ENCODE measurements around the gene ST6GALNAC1.

Gene ST6GALNAC1

GRCh38 chr17:76599694-76600460 lies 43.7 kb downstream of the ST6GALNAC1 start:
- Mint-ChIP-seq H3K27ac (no peak overlapping the region), H3K4me3 (no peak overlapping the region), H3K36me3 (no peaks in the 10 kb centered on the region), H3K4me1 (peaks cover 0 to 3% of the 10 kb centered on the region in 2 donors), H3K27me3 (peaks cover 31 to 43% of the 10 kb centered on the region in 2 donors), H3K9me3 (no peaks in the 10 kb centered on the region)
- no peak for ATAC-seq (replicated peaks)
- no peak for DNase-seq

GRCh38 chr17:76598004-76598439 lies 45.5 kb downstream of the ST6GALNAC1 start:
- Mint-ChIP-seq H3K9me3 (no peaks in the 10 kb centered on the region), H3K4me1 (peaks cover 0 to 3% of the 10 kb centered on the region in 2 donors), H3K27me3 (peaks cover 37 to 38% of the 10 kb centered on the region in 2 donors), H3K36me3 (no peaks in the 10 kb centered on the region), H3K4me3 (no peak overlapping the region), H3K27ac (no peak overlapping the region)
- no peak for DNase-seq
- ATAC-seq (replicated peaks), result no peak

- H3K4me3 Mint-ChIP-seq, result no peak overlapping the region
- DNase-seq (no peak), ATAC-seq (replicated peaks) (no peak)
- H3K4me1 Mint-ChIP-seq, result peaks cover 0 to 3% of the 10 kb centered on the region in 2 donors
- H3K27me3 Mint-ChIP-seq, result peaks cover 32 to 36% of the 10 kb centered on the region in 2 donors
- H3K36me3 Mint-ChIP-seq, result no peaks in the 10 kb centered on the region
- H3K27ac Mint-ChIP-seq, result no peak overlapping the region
- H3K9me3 Mint-ChIP-seq, result no peaks in the 10 kb centered on the region
Observed at GRCh38 chr17:76597156-76598003, 46.2 kb downstream of the ST6GALNAC1 start.

- ATAC-seq (replicated peaks), result no peak
- Mint-ChIP-seq H3K4me1 (no peaks in the 10 kb centered on the region), H3K36me3 (peaks cover under 1 to 4% of the 10 kb centered on the region in 2 donors), H3K27ac (no peak overlapping the region), H3K9me3 (no peaks in the 10 kb centered on the region), H3K27me3 (peaks cover 27 to 31% of the 10 kb centered on the region in 2 donors), H3K4me3 (no peak overlapping the region)
- no peak for DNase-seq
Observed at GRCh38 chr17:76594690-76595089, 48.9 kb downstream of the ST6GALNAC1 start.

- Mint-ChIP-seq H3K27ac (no peak overlapping the region), H3K9me3 (no peaks in the 10 kb centered on the region), H3K27me3 (peaks cover 32 to 35% of the 10 kb centered on the region in 2 donors), H3K4me3 (no peak overlapping the region), H3K4me1 (no peaks in the 10 kb centered on the region), H3K36me3 (peaks cover 1 to 9% of the 10 kb centered on the region in 2 donors)
- ATAC-seq (replicated peaks) (no peak), DNase-seq (no peak)
Observed at GRCh38 chr17:76593959-76594358, 49.6 kb downstream of the ST6GALNAC1 start.

- peaks cover 32 to 34% of the 10 kb centered on the region in 2 donors for H3K27me3 Mint-ChIP-seq
- H3K27ac Mint-ChIP-seq, result no peak overlapping the region
- ATAC-seq (replicated peaks) (no peak), DNase-seq (no peak)
- no peaks in the 10 kb centered on the region for H3K9me3 Mint-ChIP-seq
- H3K4me1 Mint-ChIP-seq, result no peaks in the 10 kb centered on the region
- peaks cover 1 to 12% of the 10 kb centered on the region in 2 donors for H3K36me3 Mint-ChIP-seq
- no peak overlapping the region for H3K4me3 Mint-ChIP-seq
Observed at GRCh38 chr17:76593384-76593826, 50.2 kb downstream of the ST6GALNAC1 start.

GRCh38 chr17:76588182-76588581 lies 55.4 kb downstream of the ST6GALNAC1 start:
- no peak for DNase-seq
- Mint-ChIP-seq H3K27ac (no peak overlapping the region), H3K27me3 (peaks cover 35 to 54% of the 10 kb centered on the region in 2 donors), H3K4me3 (no peak overlapping the region), H3K36me3 (peaks cover 1 to 16% of the 10 kb centered on the region in 2 donors), H3K4me1 (peaks cover 9 to 15% of the 10 kb centered on the region in 2 donors), H3K9me3 (no peaks in the 10 kb centered on the region)
- no peak for ATAC-seq (replicated peaks)

- no peak for ATAC-seq (replicated peaks)
- Mint-ChIP-seq H3K36me3 (peaks cover 1 to 16% of the 10 kb centered on the region in 2 donors), H3K27me3 (peaks cover 35 to 54% of the 10 kb centered on the region in 2 donors), H3K27ac (no peak overlapping the region), H3K4me1 (peaks cover 9 to 15% of the 10 kb centered on the region in 2 donors), H3K4me3 (peak overlapping the region in 1 of 2 donors; percentile 32), H3K9me3 (no peaks in the 10 kb centered on the region)
- no peak for DNase-seq
Observed at GRCh38 chr17:76586741-76587487, 56.6 kb downstream of the ST6GALNAC1 start.

GRCh38 chr17:76585649-76586593 lies 57.6 kb downstream of the ST6GALNAC1 start, which contains the start of gene ST6GALNAC2:
Gene ST6GALNAC2 (minus strand): TSS chr17:76585860. CDS start chr17:76585808, 52 bp downstream.
- peak within 1 kb of the TSS; percentile 20 for H3K27ac Mint-ChIP-seq
- H3K36me3 Mint-ChIP-seq, result peaks cover 1 to 16% of the 10 kb centered on the region in 2 donors
- peaks cover 35 to 54% of the 10 kb centered on the region in 2 donors for H3K27me3 Mint-ChIP-seq
- no peaks in the 10 kb centered on the region for H3K9me3 Mint-ChIP-seq
- ATAC-seq (replicated peaks), result peak; percentile 81 to 83
- peak; percentile 24 for DNase-seq
- peak within 1 kb of the TSS; percentile 74 to 85 for H3K4me3 Mint-ChIP-seq
- H3K4me1 Mint-ChIP-seq, result peaks cover 15 to 24% of the 10 kb centered on the region in 2 donors

GRCh38 chr17:76585033-76585648 lies 58.4 kb downstream of the ST6GALNAC1 start:
- H3K36me3 Mint-ChIP-seq, result peaks cover 1 to 16% of the 10 kb centered on the region in 2 donors
- H3K4me3 Mint-ChIP-seq, result peak overlapping the region; percentile 72 to 85
- H3K27ac Mint-ChIP-seq, result peak overlapping the region; percentile 20
- peaks cover 35 to 54% of the 10 kb centered on the region in 2 donors for H3K27me3 Mint-ChIP-seq
- ATAC-seq (replicated peaks) (no peak), DNase-seq (no peak)
- H3K9me3 Mint-ChIP-seq, result no peaks in the 10 kb centered on the region
- H3K4me1 Mint-ChIP-seq, result peaks cover 16 to 31% of the 10 kb centered on the region in 2 donors

GRCh38 chr17:76584427-76585032 lies 59.0 kb downstream of the ST6GALNAC1 start:
- Mint-ChIP-seq H3K4me3 (peak overlapping the region; percentile 72 to 85), H3K9me3 (no peaks in the 10 kb centered on the region), H3K27ac (peak overlapping the region; percentile 20), H3K36me3 (peaks cover 0 to 10% of the 10 kb centered on the region in 2 donors), H3K4me1 (peaks cover 19 to 38% of the 10 kb centered on the region in 2 donors), H3K27me3 (peaks cover 29 to 47% of the 10 kb centered on the region in 2 donors)
- DNase-seq, result no peak
- no peak for ATAC-seq (replicated peaks)

- Mint-ChIP-seq H3K4me1 (peaks cover 23 to 44% of the 10 kb centered on the region in 2 donors), H3K27ac (no peak overlapping the region), H3K36me3 (no peaks in the 10 kb centered on the region), H3K27me3 (peaks cover 14 to 29% of the 10 kb centered on the region in 2 donors), H3K4me3 (no peak overlapping the region), H3K9me3 (no peaks in the 10 kb centered on the region)
- no peak for ATAC-seq (replicated peaks)
- DNase-seq, result no peak
Observed at GRCh38 chr17:76582660-76583059, 60.9 kb downstream of the ST6GALNAC1 start.
